T follicular helper cell (primary cell): ENCODE results near the gene ABCB11.
"Not testable (repeated sequence)": the region's sequence is repeated elsewhere in the genome, so short reads cannot be mapped to it uniquely, and the experiment has no call there.

Experiments used
- DNase-seq: peaks from one replicate; pipeline ENCODE4 v3.0.0-alpha.2; 2020; ENCODE audit warnings: low read depth
- total RNA-seq, 2 experiments: gene quantifications; one replicate each; lab custom pipeline; 2026; lab: John Stamatoyannopoulos, UW

Gene ABCB11
- 0 reads per million in 2 experiments for total RNA-seq

GRCh38 chr2:169031202-169031601 lies at the start of gene ABCB11:
TSS of gene ABCB11 (minus strand) at chr2:169031324. CDS start at chr2:169018125, 13,199 bp downstream.
- no peak for DNase-seq

- no peak for DNase-seq
Observed at GRCh38 chr2:169080250-169081069, 49.3 kb upstream of the ABCB11 start.

DNA sequence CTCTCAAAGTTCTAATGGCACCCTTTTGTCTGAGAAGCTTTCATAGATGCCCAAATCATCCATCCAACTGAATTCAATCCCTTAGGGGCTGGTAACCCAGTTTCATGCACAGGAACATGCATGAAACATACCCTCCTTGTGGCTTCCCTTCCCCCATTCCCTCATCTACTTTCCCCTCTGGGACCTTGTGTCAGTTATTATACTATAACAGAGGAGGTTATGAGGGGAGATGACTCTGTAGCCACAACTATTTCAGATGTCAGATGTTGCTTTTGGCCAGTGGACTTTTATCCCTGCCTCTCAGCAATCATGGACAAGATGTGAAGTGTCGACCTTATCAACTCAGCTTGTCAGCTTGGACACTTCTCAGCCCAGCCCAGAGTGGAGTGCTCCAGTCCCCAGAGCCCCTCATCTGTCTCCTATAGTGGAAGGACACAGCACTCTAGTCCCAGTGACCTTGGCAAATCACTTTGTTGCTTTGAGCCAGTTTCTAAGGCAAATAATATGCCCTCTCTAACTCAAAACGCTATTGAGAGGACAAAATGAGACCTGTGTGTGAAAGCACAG lies 46.6 kb upstream of the ABCB11 start:
- no peak for DNase-seq

DNA sequence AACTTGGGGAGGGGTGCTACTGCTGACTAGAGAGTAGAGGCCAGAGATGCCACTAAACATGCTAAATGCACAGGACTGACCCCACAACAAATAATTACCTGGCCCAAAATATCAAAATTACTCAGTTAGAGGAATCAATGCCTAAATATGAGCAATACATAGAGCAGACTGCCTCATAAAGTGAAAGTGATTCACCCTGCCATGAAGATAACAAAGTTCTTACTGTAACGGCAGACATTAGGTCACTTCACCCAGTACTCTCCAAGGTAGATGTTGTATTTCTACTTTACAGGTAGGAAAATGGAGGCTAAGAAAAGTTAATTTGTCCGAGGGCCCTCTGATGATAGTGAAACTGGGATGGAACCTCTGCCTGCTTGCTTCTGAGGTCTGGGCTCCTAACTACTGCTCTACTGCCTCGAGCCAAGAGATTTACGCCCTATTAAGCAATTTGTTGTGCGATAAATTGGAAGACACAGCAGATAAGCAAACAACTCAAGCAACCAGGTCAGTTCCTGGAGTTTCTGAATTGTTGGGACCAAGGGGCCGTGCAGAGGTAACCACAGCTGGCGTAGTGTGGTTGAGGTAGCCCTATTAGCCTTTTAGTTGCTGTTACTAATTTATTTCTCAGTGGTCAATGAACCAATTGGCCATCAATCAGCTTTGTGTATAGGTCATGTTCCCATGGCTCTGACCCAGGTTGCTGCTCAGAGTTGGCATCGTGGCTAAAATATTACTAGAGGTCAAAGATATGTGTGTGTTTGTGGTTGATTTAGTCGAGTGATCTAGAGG lies 43.0 kb upstream of the ABCB11 start:
- no peak for DNase-seq

GRCh38 chr2:169073211-169073962 lies 42.3 kb upstream of the ABCB11 start:
- no peak for DNase-seq

DNA sequence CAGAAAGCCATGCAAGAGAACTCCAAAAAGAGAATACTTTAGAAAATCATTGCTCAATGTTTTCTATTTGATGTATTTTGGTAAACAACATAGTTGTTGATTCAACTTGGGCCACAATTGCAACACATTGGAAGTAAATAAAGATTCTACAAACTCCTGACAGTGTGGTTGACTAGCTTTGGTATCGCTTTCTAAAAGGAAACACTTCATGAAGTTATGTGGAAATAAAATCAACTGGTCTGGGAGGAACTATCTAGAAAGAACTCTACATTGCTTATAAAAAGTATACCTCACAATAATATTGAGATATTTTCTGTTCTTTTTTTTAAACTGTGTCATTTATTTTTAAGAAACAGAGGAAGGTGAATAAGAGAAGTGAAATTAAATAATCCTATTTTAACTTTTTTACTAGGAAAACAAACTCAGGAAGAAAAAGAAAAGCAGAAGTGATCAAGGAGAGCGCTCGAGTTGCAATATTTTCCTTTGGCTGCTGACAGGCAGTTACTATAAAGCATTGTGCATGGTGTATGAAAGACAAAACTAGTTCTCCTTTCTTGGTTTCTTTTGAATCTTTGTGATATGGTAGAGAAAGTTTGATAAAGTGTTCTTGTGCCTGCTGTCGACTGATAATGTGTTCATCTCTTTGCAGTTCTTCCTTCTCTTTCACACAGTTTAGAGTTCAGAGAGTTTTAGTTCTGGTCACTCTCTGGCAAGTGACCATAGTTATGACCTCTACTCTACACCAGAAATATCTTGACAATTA lies 41.2 kb upstream of the ABCB11 start:
- no peak for DNase-seq

GRCh38 chr2:169071455-169071854 lies 40.3 kb upstream of the ABCB11 start:
- DNase-seq = no peak

DNA sequence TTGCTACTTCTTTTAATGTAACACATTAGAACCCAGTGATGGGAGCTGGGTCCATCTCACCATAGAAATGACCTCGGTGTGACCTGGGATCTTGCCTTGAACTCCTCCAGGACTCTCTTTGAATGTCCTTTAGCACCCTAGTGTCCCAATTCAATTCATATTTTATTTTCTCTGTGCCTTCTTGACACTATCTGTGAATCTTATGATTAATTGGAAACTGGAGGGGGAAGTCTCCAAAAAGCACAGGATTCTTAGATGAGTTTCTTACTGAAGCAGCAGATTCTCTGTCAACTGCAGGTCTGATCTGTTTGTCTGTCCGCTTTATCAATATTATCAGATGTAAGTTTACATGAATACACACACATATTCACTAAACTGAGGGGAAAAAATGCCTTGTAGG lies 38.7 kb upstream of the ABCB11 start:
- DNase-seq = no peak

GRCh38 chr2:169069341-169069740 lies 38.2 kb upstream of the ABCB11 start, which contains the start of gene DHRS9:
TSS of gene DHRS9 (plus strand) at chr2:169069563. CDS start at chr2:169081582, 12,019 bp downstream.
- no peak for DNase-seq

DNA sequence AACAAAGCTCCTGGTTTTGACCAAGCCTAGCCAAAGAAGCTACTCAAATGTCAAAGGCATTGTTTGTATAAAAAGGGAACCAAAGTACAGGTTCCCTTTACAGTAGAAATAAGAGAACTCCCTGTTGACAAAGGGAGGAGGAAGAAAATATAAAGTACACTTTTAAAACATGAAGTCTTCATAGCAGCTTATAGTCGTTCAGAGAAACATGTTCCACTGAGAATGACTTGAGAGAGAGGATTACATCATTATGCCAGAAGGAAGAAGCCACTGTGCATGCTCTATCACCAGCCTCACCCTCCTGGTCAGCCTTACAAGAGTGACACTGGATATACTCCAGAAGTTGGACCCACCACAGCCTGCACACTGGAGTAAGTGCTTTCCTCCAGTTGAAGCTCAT lies 35.8 kb upstream of the ABCB11 start:
- no peak for DNase-seq

GRCh38 chr2:169065864-169066517 lies 34.9 kb upstream of the ABCB11 start:
- DNase-seq = no peak

DNA sequence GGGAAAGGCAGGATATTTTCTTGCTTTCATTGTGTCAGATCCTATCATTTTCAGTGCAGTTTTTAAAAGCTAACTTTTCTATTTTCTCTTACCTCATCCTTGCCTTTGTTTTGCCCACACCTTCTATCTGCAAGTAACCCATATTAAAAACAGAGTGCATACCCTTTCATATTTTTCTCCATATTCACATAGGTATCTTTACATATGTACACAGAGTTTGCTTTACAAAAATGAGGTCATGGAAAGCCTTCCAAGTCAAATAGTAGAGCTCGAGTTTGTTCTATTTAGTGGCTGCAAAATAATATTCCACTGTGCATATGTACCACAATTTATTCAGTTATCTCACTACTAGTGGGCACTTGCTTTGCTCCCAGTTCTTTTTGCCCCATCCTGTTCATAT lies 34.3 kb upstream of the ABCB11 start:
- no peak for DNase-seq

DNA sequence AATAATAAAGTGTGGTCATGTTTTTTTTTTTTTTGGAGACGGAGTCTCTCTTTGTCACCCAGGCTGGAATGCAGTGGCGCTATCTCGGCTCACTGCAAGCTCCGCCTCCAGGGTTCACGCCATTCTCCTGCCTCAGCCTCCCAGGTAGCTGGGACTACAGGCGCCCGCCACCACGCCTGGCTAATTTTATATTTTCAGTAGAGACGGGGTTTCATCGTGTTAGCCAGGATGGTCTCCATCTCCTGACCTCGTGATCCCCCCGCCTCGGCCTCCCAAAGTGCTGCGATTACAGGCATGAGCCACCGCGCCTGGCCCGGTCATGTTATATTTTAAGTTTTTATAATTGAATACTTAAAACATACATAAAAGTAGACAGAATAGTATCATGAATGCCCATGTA lies 33.1 kb upstream of the ABCB11 start:
- not testable (repeated sequence) for DNase-seq

GRCh38 chr2:169054575-169054974 lies 23.5 kb upstream of the ABCB11 start:
- DNase-seq = not testable (repeated sequence)

DNA sequence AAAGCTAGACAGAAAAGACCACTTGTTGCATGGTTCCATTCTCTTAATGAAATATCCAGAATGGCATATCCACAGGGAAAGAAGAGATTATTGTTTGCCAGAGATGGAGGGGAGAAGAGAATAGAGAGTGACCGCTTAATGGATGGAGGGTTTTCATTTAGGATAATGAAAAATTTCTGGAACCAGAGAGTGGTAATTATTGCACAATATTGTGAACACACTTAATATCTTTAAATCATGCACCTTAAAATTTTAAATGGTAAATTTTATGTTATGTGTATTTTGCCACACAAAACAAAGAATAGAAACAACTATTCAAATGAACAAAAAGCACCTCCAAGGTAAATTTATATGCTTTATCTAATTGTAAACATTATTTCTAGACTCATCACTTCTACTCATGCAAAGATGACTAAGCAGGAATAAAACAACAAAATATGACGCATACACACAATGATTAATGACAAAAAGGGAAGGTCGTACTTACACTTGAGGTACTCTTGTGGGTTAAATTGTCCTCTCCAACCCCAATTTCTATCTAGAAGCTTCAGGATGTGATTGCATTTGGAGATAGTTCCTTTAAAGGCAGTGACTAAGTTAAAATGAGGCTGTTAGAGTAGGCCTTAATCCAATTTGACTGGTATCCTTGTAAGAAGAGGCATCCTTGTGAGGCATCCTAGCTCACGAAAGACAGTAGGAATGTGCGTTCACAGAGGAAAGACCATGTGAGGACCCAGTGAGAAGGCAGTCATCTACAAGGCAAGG lies 19.5 kb upstream of the ABCB11 start:
- no peak for DNase-seq

DNA sequence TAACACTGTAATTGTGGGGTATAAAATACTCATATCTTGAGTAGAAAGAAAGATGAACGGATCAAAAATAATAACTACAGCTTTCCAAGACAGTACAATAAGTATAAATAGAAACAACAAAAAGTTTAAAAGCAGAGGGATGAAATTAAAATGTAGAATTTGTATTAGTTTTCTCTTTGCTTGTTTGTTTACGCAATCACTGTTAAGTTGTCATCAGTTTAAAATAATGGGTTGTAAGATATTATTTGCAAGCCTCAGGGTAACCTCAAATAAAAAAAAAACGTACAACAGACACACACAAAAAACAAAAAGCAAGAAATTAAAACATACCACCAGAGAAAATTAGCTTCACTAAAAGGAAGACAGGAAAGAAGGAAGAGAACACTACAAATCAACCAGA lies 18.0 kb upstream of the ABCB11 start:
- no peak for DNase-seq

GRCh38 chr2:169047256-169048250 lies 16.4 kb upstream of the ABCB11 start:
- DNase-seq = no peak

DNA sequence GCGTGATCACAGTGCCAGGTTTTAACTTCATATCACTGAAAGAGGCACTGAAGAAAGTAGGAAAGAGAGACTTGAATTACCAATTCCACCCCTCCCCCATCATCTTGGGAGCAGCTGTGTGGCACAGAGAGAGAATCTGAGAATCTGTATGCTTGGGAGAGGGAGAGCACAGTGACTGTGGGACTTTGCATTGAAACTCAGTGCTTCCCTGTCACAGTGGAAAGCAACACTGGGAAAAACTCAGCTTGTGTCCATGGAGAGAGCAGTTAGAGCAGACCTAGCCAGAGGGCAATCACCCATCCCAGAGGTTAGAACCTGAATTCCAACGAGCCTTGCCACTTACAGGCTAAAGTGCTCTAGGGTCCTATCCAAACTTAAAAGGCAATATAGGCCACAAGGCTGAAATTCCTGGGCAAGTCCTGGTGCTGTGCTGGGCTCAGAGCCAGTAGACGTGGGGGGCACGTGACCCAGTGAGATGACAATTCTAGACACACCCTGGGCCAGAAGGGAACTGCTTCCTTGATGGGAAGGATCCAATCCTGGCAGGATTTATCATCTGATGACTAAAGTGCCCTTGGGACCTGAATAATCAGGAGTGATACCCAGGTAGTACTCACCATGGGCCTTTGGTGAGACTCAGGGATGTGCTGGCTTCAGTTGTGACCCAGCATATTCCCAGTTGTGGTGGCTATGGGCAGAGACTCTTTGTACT lies 15.5 kb upstream of the ABCB11 start:
- DNase-seq = no peak
